ENCODE measurements around the gene HAAO.
A peak's percentile ranks its signal among the peaks of the same experiment; 100 is the strongest.

The HAAO gene

GRCh38 chr2:42813763-42814162 is 21.4 kb upstream of the HAAO start:
- no peak for DNase-seq (ENCODE audit: low spot score)

GRCh38 chr2:42812899-42813479 is 20.6 kb upstream of the HAAO start:
- DNase-seq (ENCODE audit: low spot score), result no peak

DNA sequence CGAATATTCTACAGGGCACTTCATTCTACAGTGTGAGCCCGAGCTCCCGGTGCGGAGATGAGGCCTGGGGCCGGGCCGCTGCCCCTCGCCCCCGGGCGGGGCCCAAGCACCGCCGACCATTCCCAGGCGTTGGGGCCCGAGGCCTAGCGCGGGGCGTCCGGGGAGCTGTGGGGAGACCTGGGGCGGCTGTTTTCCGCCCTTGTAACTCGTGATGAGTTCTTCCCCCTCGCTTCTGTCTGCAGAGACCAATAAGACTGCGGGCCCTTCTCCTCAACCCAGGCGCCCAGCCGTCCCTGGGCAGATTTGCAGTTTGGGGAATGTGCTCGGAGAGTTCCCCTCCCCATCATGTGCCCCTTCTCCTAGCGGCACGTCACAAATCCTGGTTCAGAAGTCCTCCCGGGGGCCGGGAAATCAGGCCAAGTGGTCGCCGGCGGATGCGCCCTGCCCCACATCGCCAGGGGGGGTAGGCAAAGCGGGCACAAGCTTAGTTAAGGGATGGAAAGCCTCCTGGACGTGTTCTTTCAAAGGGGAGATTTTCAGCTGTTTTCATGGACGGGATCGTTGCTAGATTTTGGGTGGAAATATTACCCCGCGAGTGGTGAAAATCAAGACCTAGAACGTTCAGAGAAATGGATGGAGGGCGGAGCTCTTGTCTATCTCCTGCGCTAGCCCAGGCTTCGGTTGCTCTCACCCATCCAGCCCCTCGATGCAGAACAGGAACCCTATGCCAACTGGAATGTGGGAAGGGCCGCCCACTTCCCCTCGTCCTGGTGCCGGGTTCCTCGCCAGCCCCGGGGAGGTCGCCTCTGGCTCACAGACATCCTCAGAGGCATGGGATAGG is 18.8 kb upstream of the HAAO start:
- peak; percentile 34 for DNase-seq (ENCODE audit: low spot score)

GRCh38 chr2:42810121-42810970 is 18.0 kb upstream of the HAAO start:
- peak; percentile 95 for DNase-seq (ENCODE audit: low spot score)

DNA sequence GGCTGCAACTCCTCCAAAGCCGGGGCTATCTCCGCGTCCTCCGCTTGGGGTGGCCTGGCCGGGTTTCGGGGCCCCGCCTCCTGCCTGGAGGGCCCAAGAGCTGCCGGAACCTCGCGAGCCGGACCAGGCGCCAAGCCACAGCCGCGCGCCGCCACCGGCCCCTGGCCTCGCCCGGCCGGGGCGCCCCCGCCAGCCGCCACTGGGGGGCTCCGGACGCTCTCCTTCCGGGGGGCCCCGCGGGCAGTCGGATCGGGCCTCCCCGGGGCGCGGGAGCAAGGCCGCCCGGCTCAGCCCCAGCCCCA is 17.4 kb upstream of the HAAO start:
- peak; percentile 56 for DNase-seq (ENCODE audit: low spot score)

GRCh38 chr2:42809131-42809818 is 16.9 kb upstream of the HAAO start:
- DNase-seq (ENCODE audit: low spot score), result no peak

GRCh38 chr2:42808301-42808700 is 15.9 kb upstream of the HAAO start:
- no peak for DNase-seq (ENCODE audit: low spot score)

DNA sequence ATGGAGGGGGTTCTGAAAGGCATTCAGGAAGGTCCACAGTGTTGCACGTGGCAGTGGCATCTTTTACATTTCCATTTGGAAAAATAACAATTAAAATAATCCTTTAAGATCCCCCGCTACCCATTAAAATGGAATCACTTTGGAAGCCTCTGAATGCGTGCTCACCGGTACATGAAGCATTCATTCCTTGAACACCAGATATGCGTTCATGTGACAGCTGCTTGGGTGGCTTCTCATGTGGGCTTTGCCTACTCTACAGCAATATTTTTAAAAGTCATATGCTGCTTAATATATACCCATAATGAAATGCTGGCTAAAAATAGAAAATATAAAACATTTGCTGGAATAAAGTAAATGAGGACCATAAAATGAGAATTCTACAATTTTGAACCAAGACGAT is 14.4 kb upstream of the HAAO start:
- DNase-seq (ENCODE audit: low spot score), result no peak

DNA sequence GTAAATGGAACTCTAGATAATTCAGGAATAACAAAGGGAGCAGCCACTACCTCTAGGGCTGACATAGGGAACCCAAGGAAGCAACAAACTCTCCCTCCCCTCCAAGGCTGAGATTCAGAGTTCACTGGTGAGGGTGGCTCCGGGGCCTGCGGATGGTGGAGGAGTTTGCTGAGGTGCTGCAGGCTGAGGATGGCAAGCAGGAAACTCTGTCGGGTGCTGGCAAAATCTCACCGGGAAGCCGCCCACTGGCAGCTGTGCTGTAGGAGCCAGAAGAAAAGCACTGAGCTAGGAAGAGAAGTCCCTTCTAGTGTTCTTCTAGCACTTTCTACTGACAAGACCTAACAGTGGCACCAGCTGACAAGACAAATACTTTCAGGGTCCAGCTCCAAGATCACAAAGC is 12.5 kb upstream of the HAAO start:
- DNase-seq (ENCODE audit: low spot score), result no peak

DNA sequence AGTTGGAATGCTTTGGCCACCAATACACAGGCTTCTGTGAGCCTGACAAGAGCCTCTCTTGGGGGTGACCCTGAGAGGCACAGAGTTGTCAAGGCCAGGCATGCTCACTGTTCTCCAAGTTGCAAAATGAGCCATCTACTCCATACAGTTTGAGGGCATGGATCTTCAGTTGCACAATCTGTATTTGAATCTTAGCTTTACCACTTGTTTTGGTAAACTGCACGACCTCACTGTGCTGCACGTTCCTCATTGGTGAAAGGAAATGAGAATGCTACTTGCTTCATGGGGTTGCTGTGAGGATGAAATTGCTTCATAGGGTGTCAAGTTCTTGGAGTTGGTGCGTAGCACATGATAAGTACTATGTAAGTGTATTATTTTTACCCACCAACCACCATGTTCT is 12.0 kb upstream of the HAAO start:
- no peak for DNase-seq (ENCODE audit: low spot score)

GRCh38 chr2:42802150-42802549 is 9.8 kb upstream of the HAAO start:
- no peak for DNase-seq (ENCODE audit: low spot score)

GRCh38 chr2:42801381-42801780 is 9.0 kb upstream of the HAAO start:
- no peak for DNase-seq (ENCODE audit: low spot score)

GRCh38 chr2:42800981-42801380 is 8.6 kb upstream of the HAAO start:
- no peak for DNase-seq (ENCODE audit: low spot score)

DNA sequence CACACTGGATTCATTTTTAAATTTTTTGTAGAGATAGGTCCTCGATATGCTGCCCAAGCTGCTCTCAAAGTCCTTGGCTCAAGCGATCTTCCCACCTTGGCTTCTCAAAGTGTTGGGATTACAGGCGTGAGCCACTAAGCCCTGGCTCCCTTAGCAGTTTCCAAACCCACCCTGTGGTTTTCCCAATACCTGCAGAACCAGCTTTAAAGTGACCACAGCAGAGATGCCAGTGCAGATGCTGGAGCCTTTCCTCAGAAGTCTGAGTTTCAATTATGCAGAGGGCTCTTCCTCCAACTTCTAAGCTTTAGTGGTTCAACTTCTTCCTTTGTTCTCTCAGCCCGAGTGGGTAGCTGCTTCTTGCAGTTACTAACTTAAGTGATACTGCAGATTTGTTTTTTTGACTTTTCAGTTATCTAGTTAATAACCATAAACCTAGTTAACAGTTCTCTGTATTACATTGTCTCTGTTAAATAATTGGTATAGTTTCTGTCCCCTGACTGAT is 8.1 kb upstream of the HAAO start:
- no peak for DNase-seq (ENCODE audit: low spot score)

- DNase-seq (ENCODE audit: low spot score), result no peak
Observed at GRCh38 chr2:42799881-42800280, 7.5 kb upstream of the HAAO start.

DNA sequence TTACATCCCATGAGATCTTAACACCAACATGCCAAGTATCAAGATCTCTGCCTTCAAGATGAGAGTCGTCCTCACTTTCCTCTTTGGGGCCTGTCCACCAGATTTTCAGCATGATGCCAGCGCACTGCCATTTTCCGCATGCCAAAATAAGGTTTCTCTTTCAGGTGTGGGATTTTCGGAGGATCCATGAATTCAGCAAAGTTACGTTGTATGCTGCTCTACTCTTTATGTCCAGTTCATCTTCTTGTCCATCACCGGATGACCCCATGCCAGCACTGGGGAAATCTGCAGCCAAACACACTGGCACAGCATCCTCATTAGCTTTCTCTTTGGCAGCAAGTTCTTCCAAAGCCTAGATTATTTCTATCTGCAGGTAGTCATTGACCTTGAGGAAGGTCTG is 4.9 kb upstream of the HAAO start:
- no peak for DNase-seq (ENCODE audit: low spot score)

DNA sequence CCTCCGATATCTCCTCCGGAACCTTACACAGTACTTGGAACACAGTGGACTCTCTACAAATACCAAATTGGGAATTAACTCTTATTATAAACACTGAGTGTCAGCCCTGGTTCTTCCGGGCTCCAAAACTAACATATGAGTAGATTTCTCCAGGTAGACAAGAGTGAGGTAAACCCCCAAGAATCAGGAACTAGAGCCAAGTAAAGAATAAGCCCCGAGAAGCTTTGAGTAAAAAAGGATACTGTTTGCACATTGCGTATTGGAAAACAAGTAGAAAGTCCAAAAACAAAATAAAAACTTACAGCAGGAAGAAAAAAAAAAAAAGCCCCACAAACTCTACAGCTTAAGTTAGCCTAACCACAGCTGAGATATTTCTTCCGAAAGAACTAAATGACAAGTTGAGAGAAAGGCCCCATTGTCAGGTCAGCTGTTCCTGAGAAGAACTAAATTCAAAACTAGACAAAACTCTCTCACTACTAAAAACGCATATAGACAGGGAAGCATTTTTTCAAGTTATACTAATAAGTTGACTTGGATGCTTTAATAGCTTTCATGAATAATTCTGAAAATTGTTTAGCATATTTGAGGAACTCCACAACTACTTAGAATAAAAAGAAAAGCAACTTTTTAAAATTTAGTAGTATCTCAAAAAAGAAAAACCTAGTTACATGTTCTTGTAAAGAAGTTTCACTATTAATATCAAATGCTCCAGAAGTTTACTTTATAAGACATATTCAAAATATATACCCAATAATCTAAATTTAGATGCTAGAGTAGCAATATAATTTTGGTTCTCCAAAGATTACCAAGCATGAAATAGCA is 4.3 kb upstream of the HAAO start:
- no peak for DNase-seq (ENCODE audit: low spot score)

DNA sequence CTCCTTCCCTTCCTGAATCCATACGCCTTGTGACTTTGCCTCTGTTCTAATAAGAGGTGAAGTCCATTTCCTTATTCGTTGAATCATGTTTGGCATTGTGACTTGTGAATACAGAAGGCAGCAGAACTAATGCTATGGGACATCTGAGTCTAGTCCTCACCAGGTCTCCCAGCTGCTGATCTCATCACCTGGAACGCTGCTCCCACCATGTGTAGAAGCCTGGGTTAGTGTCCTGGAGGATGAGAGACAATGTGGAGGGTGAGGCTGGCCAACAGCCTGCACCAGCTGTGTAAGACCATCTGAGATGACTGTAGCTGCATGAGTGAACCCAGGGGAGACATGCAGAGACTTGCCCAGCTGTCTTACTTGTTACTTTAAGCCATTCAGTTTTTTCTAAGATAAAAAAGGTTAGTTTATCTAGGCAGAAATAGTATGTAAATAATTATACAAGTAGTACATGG is 3.5 kb upstream of the HAAO start:
- no peak for DNase-seq (ENCODE audit: low spot score)

- DNase-seq (ENCODE audit: low spot score), result no peak
Observed at GRCh38 chr2:42795275-42795674, 2.9 kb upstream of the HAAO start.

DNA sequence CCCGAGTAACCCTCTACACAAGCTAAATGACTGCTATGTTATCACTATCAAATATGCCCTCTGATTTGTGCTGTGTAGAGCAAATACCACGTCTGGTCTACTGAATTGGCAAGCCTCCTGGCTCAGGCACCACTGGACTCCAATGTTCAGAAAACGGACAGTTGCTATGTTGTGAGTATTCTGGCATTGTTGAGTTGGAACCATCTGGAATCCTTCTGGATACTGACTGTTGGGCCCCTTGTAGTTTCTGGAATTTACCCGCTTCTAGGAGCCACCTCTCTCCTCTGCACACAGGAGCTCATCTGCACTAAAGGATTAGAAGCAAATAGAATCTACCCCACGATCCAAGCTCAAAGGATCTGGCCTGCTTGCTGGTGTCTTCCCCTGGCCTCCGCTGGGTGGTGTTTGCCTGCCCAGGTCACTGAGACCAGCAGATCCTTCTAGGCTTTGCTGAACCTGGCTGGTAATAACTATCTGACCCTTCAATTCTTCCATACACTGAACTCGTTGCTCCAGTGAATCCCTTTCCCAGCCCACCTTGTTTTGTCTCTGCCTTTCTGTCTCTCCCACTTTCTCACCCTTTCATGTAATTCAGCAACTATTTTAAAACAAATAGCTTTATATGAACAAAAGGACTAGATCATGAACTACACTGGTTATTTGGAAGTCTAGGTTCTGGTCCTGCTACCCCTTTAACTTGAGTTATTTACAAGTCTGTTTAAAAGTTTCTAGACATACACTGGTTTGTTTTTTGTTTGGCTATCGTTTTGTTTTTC is 2.1 kb upstream of the HAAO start:
- no peak for DNase-seq (ENCODE audit: low spot score)
